Measurements from ENCODE around the gene PSTPIP2. TPM values are rescaled to one million over a fixed set of nuclear protein-coding genes. Genes with fewer than 3 reads are reported as not detected.
A peak's percentile ranks its signal among the peaks of the same experiment; 100 is the strongest.

Gene PSTPIP2
- total and polyA plus RNA-seq, 2 experiments from 2014 or later: 1.4 to 2.6 TPM

DNA sequence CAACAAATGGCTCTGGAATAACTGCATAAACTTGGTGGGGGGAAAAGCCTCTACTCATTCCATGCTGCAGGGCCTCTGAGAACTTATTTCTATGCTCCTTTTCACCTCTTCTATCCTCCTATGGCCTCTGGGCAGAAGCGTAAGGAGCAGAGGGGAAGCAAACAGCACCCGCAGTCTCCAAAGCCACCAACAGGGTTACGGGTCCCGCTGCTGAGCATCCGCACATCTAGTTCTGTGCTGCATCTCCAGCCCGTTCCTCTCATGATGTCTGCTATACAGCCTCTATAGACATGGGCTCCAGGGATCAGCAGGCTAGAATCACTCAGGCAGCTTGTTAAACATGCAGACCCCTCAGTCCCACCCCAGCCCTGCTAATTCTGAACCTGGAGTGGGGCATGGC, 25.9 kb downstream of the PSTPIP2 start:
- Mint-ChIP-seq H3K27ac (no peak overlapping the region), H3K9me3 (no peaks in the 10 kb centered on the region), H3K4me1 (peaks cover 8% of the 10 kb centered on the region; the same call in 2 of the 3 replicates), H3K4me3 (no peak overlapping the region), H3K36me3 (ENCODE audit: low read depth) (no peaks in the 10 kb centered on the region), H3K27me3 (ENCODE audit: insufficient read depth, low read depth, poor library complexity) (peaks cover 2% of the 10 kb centered on the region)
- H4K20me1 ChIP-seq (replicated peaks; ENCODE audit: insufficient read depth): no peaks in the 10 kb centered on the region
- no peaks in the 10 kb centered on the region for H3K79me2 ChIP-seq (replicated peaks; ENCODE audit: insufficient read depth)
- peak; percentile 71 for DNase-seq (ENCODE audit: low spot score)
- H2AFZ ChIP-seq: peak overlapping the region; percentile 43; the same call in 1 of the 2 replicates
- TF ChIP-seq JUNB (IDR thresholded peaks at IDR 0.05; ENCODE audit: unreplicated experiment): no peak
- TF ChIP-seq, protein P1, sequence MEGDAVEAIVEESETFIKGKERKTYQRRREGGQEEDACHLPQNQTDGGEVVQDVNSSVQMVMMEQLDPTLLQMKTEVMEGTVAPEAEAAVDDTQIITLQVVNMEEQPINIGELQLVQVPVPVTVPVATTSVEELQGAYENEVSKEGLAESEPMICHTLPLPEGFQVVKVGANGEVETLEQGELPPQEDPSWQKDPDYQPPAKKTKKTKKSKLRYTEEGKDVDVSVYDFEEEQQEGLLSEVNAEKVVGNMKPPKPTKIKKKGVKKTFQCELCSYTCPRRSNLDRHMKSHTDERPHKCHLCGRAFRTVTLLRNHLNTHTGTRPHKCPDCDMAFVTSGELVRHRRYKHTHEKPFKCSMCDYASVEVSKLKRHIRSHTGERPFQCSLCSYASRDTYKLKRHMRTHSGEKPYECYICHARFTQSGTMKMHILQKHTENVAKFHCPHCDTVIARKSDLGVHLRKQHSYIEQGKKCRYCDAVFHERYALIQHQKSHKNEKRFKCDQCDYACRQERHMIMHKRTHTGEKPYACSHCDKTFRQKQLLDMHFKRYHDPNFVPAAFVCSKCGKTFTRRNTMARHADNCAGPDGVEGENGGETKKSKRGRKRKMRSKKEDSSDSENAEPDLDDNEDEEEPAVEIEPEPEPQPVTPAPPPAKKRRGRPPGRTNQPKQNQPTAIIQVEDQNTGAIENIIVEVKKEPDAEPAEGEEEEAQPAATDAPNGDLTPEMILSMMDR (conservative IDR thresholded peaks at IDR 0.05; ENCODE audit: low read depth in 2 of 2): peak in 1 of 2 experiments; percentile 39; a peak in 3 of 4 replicates
- H3K4me1 ChIP-seq (ENCODE audit: insufficient read depth): peaks cover 8% of the 10 kb centered on the region; the same call in 1 of the 2 replicates
- no peaks in the 10 kb centered on the region for H3K9me2 ChIP-seq (ENCODE audit: insufficient read depth)
- H3K27me3 ChIP-seq (ENCODE audit: insufficient read depth): no peaks in the 10 kb centered on the region
- no peak overlapping the region for H3K27ac ChIP-seq (ENCODE audit: low read depth)
- H3F3A ChIP-seq (replicated peaks; ENCODE audit: low read depth): no peaks in the 10 kb centered on the region
- no peak overlapping the region for H3K4me2 ChIP-seq
- no peak overlapping the region for H3K4me3 ChIP-seq
- no peaks in the 10 kb centered on the region for H3K36me3 ChIP-seq (ENCODE audit: insufficient read depth)
- ATAC-seq: peak; percentile 98

DNA sequence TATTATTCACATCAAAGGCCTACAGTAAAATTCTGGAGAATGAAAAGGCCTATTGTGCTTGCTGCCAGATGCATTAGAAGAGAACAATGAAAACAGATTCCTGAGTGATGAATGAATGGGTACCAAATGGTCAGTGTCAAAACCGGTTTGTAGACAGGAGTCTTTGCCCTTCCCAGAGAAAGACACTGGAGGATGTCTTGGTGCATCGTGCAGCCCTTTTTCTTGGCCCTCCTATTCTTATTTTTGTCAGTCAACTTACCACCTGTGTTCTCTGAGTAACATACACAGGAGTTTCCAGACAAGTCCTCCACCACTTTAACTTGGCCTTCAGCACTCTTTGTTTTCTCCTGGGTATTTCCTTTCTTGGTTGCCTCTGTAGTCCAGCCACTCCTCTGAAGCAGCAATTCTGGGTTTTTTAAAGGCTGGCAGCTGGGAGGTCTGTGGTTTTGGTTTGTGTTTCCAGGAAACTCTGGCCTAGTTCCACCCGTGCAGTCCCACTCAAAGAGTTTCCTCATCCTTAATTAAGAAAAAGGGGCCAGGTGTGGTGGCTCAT, 29.4 kb downstream of the PSTPIP2 start:
- Mint-ChIP-seq H3K4me1 (peaks cover 8% of the 10 kb centered on the region; the same call in 2 of the 3 replicates), H3K27ac (no peak overlapping the region), H3K27me3 (ENCODE audit: insufficient read depth, low read depth, poor library complexity) (peaks cover 5% of the 10 kb centered on the region), H3K4me3 (no peak overlapping the region), H3K36me3 (ENCODE audit: low read depth) (no peaks in the 10 kb centered on the region), H3K9me3 (no peaks in the 10 kb centered on the region)
- no peak overlapping the region for H3K4me2 ChIP-seq
- H3F3A ChIP-seq (replicated peaks; ENCODE audit: low read depth): no peaks in the 10 kb centered on the region
- peaks cover 9% of the 10 kb centered on the region for H3K9me2 ChIP-seq (ENCODE audit: insufficient read depth)
- H3K79me2 ChIP-seq (replicated peaks; ENCODE audit: insufficient read depth): no peaks in the 10 kb centered on the region
- H3K4me1 ChIP-seq (ENCODE audit: insufficient read depth): peaks cover 8% of the 10 kb centered on the region; the same call in 1 of the 2 replicates
- no peak overlapping the region for H3K4me3 ChIP-seq
- H3K27me3 ChIP-seq (ENCODE audit: insufficient read depth): no peaks in the 10 kb centered on the region
- H3K27ac ChIP-seq (ENCODE audit: low read depth): no peak overlapping the region
- H2AFZ ChIP-seq: peak overlapping the region; percentile 69; the same call in 1 of the 2 replicates
- H3K36me3 ChIP-seq (ENCODE audit: insufficient read depth): no peaks in the 10 kb centered on the region
- DNase-seq (ENCODE audit: low spot score) (peak; percentile 19), ATAC-seq (no peak)
- H4K20me1 ChIP-seq (replicated peaks; ENCODE audit: insufficient read depth): no peaks in the 10 kb centered on the region
- TF ChIP-seq CREB1 (CRISPR knock-in tag; IDR thresholded peaks at IDR 0.05; ENCODE audit: low read depth) (no peak), POLR2AphosphoS5 (IDR thresholded peaks at IDR 0.05; ENCODE audit: low read depth) (no peak), EZH2 (IDR thresholded peaks at IDR 0.05; ENCODE audit: low read depth, unreplicated experiment) (no peak), ZNF331 (CRISPR knock-in tag; IDR thresholded peaks at IDR 0.05; ENCODE audit: low read depth) (no peak), EZH2phosphoT487 (IDR thresholded peaks at IDR 0.05; ENCODE audit: unreplicated experiment) (no peak)
- TF ChIP-seq, protein P2, sequence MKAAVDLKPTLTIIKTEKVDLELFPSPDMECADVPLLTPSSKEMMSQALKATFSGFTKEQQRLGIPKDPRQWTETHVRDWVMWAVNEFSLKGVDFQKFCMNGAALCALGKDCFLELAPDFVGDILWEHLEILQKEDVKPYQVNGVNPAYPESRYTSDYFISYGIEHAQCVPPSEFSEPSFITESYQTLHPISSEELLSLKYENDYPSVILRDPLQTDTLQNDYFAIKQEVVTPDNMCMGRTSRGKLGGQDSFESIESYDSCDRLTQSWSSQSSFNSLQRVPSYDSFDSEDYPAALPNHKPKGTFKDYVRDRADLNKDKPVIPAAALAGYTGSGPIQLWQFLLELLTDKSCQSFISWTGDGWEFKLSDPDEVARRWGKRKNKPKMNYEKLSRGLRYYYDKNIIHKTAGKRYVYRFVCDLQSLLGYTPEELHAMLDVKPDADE (IDR thresholded peaks at IDR 0.05): no peak
- TF ChIP-seq, protein P3, sequence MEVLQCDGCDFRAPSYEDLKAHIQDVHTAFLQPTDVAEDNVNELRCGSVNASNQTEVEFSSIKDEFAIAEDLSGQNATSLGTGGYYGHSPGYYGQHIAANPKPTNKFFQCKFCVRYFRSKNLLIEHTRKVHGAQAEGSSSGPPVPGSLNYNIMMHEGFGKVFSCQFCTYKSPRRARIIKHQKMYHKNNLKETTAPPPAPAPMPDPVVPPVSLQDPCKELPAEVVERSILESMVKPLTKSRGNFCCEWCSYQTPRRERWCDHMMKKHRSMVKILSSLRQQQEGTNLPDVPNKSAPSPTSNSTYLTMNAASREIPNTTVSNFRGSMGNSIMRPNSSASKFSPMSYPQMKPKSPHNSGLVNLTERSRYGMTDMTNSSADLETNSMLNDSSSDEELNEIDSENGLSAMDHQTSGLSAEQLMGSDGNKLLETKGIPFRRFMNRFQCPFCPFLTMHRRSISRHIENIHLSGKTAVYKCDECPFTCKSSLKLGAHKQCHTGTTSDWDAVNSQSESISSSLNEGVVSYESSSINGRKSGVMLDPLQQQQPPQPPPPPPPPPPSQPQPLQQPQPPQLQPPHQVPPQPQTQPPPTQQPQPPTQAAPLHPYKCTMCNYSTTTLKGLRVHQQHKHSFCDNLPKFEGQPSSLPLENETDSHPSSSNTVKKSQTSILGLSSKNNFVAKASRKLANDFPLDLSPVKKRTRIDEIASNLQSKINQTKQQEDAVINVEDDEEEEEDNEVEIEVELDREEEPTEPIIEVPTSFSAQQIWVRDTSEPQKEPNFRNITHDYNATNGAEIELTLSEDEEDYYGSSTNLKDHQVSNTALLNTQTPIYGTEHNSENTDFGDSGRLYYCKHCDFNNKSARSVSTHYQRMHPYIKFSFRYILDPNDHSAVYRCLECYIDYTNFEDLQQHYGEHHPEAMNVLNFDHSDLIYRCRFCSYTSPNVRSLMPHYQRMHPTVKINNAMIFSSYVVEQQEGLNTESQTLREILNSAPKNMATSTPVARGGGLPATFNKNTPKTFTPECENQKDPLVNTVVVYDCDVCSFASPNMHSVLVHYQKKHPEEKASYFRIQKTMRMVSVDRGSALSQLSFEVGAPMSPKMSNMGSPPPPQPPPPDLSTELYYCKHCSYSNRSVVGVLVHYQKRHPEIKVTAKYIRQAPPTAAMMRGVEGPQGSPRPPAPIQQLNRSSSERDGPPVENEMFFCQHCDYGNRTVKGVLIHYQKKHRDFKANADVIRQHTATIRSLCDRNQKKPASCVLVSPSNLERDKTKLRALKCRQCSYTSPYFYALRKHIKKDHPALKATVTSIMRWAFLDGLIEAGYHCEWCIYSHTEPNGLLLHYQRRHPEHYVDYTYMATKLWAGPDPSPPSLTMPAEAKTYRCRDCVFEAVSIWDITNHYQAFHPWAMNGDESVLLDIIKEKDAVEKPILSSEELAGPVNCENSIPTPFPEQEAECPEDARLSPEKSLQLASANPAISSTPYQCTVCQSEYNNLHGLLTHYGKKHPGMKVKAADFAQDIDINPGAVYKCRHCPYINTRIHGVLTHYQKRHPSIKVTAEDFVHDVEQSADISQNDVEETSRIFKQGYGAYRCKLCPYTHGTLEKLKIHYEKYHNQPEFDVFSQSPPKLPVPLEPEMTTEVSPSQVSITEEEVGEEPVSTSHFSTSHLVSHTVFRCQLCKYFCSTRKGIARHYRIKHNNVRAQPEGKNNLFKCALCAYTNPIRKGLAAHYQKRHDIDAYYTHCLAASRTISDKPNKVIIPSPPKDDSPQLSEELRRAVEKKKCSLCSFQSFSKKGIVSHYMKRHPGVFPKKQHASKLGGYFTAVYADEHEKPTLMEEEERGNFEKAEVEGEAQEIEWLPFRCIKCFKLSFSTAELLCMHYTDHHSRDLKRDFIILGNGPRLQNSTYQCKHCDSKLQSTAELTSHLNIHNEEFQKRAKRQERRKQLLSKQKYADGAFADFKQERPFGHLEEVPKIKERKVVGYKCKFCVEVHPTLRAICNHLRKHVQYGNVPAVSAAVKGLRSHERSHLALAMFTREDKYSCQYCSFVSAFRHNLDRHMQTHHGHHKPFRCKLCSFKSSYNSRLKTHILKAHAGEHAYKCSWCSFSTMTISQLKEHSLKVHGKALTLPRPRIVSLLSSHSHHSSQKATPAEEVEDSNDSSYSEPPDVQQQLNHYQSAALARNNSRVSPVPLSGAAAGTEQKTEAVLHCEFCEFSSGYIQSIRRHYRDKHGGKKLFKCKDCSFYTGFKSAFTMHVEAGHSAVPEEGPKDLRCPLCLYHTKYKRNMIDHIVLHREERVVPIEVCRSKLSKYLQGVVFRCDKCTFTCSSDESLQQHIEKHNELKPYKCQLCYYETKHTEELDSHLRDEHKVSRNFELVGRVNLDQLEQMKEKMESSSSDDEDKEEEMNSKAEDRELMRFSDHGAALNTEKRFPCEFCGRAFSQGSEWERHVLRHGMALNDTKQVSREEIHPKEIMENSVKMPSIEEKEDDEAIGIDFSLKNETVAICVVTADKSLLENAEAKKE (CRISPR knock-in tag; IDR thresholded peaks at IDR 0.05): no peak
- TF ChIP-seq, protein P1 (conservative IDR thresholded peaks at IDR 0.05; ENCODE audit: low read depth in 2 of 2): no peak
